Endothelial cell of umbilical vein (primary cell): ENCODE data around the gene IL36RN. TPM values are rescaled to one million over a fixed set of nuclear protein-coding genes. Genes with fewer than 3 reads are reported as not detected.

Experiments
- BruUV-seq: library from RNA; stranded (reverse); fragments of 400-500 nt; replicated peaks from 2 replicates; lab custom pipeline; 2021; lab: Mats Ljungman, UMichigan
- CTCF ChIA-PET: fragments of 300-600, 350-600 bp; sonication (Branson Sonifier 250); formaldehyde crosslinking; loops from one replicate; lab custom pipeline; 2021; ENCODE audit warnings: antibody characterized with exemption, inconsistent platforms; lab: Charles Lee
- POLR2A ChIA-PET: fragments of 300-600, 350-600 bp; sonication (Branson Sonifier 250); formaldehyde crosslinking; loops from one replicate; lab custom pipeline; 2021; ENCODE audit warnings: antibody characterized with exemption, inconsistent platforms; lab: Charles Lee
- DNase-seq: peaks from one replicate; pipeline ENCODE4 v3.0.0-alpha.2; 2011; ENCODE audit warnings: low read depth, low spot score
- FAIRE-seq: peaks from 2 replicates; lab custom pipeline; 2011; peaks lifted over from hg19 to GRCh38; lab: Jason Lieb, UNC
- H2AFZ ChIP-seq: 2 replicates; pipeline ENCODE4 v1.6.0; 2012; ENCODE audit warnings: low read depth, low read length, control low read depth, inconsistent platforms
- H3K27ac ChIP-seq: 2 replicates; pipeline ENCODE4 v1.5.1; 2011; ENCODE audit warnings: low read depth, mild to moderate bottlenecking, control low read depth, low read length, moderate library complexity; ENCODE audit not compliant: insufficient read depth
- H3K27me3 ChIP-seq, 2 experiments: 2 replicates each; pipeline versions ENCODE4 v1.6.0 to v1.6.1; 2011; ENCODE audit warnings: low read length in 2 of 2, mixed read lengths in 1 of 2; ENCODE audit not compliant: control insufficient read depth in 2 of 2, insufficient read depth in 2 of 2
- H3K36me3 ChIP-seq, 2 experiments: 2 replicates in 1 of 2; 3 replicates in 1 of 2; pipeline ENCODE4 v1.5.1; 2011; ENCODE audit warnings: low read length in 2 of 2, mild to moderate bottlenecking in 1 of 2, moderate library complexity in 1 of 2; ENCODE audit not compliant: control insufficient read depth in 2 of 2, insufficient read depth in 2 of 2; ENCODE audit errors: extremely low read depth in 1 of 2
- H3K4me1 ChIP-seq: 3 replicates; pipeline ENCODE4 v1.5.1; 2011; ENCODE audit warnings: mild to moderate bottlenecking, low read length; ENCODE audit not compliant: control insufficient read depth, insufficient read depth; ENCODE audit errors: extremely low read depth
- H3K4me2 ChIP-seq: 2 replicates; pipeline ENCODE4 v1.6.1; 2011; ENCODE audit warnings: low read length, control low read depth, mixed read lengths; ENCODE audit not compliant: insufficient read depth
- H3K4me3 ChIP-seq, 3 experiments: fragments of 200-600 bp in 1 of 3; sonication (generic), shearing (Covaris generic) in 1 of 3; replicated peaks in 1 of 3; 2 replicates each; pipeline ENCODE4 v1.5.1; 2011 to 2016; ENCODE audit warnings: control low read depth in 3 of 3, low read length in 3 of 3, mild to moderate bottlenecking in 2 of 3, inconsistent platforms in 1 of 3, low read depth in 1 of 3, moderate library complexity in 1 of 3; ENCODE audit not compliant: insufficient read depth in 1 of 3
- H3K79me2 ChIP-seq: 2 replicates; pipeline ENCODE4 v1.6.0; 2012; ENCODE audit warnings: low read length, inconsistent platforms; ENCODE audit not compliant: control insufficient read depth, insufficient read depth
- H3K9ac ChIP-seq: replicated peaks from 2 replicates; pipeline ENCODE3; 2011; ENCODE audit warnings: low read length, control low read depth; ENCODE audit not compliant: insufficient read depth; ENCODE audit errors: extremely low read depth
- H3K9me1 ChIP-seq: replicated peaks from 3 replicates; pipeline ENCODE4 v1.6.0; 2011; ENCODE audit warnings: mild to moderate bottlenecking, low read length; ENCODE audit not compliant: control insufficient read depth, insufficient read depth; ENCODE audit errors: extremely low read depth
- H3K9me3 ChIP-seq: replicated peaks from 2 replicates; pipeline ENCODE4 v1.5.1; 2012; ENCODE audit warnings: low read length, inconsistent platforms; ENCODE audit not compliant: control insufficient read depth, insufficient read depth
- H4K20me1 ChIP-seq: replicated peaks from 2 replicates; pipeline ENCODE3; 2011; ENCODE audit warnings: mild to moderate bottlenecking, low read length; ENCODE audit not compliant: control insufficient read depth, insufficient read depth; ENCODE audit errors: extremely low read depth
- CTCF ChIP-seq, 2 donors: IDR thresholded peaks; 1 replicate in 1 of 2; 2 replicates in 1 of 2; pipeline ENCODE4 v1.5.1; 2011; ENCODE audit warnings: low read length in 2 of 2, mild to moderate bottlenecking in 2 of 2, moderate library complexity in 2 of 2, control low read depth in 1 of 2, inconsistent platforms in 1 of 2, low read depth in 1 of 2; ENCODE audit not compliant: insufficient read depth in 1 of 2; ENCODE audit errors: extremely low read depth in 1 of 2
- EZH2 ChIP-seq: IDR thresholded peaks from 2 replicates; pipeline ENCODE4 v1.6.1; 2012; ENCODE audit warnings: borderline replicate concordance, low read depth, mild to moderate bottlenecking, moderate library complexity, low read length, inconsistent platforms; ENCODE audit not compliant: severe bottlenecking
- FOS ChIP-seq: IDR thresholded peaks from 2 replicates; pipeline ENCODE4 v1.6.1; 2011; ENCODE audit warnings: mild to moderate bottlenecking, low read length, moderate library complexity, borderline replicate concordance; ENCODE audit not compliant: insufficient read depth
- GATA2 ChIP-seq: IDR thresholded peaks from 2 replicates; pipeline ENCODE4 v1.7.0; 2011; ENCODE audit warnings: low read depth, mild to moderate bottlenecking, moderate library complexity, mixed read lengths, low read length; ENCODE audit not compliant: insufficient read length, insufficient read depth
- JUN ChIP-seq: IDR thresholded peaks from 2 replicates; pipeline ENCODE4 v1.6.1; 2011; ENCODE audit warnings: borderline replicate concordance, low read depth; ENCODE audit not compliant: insufficient read length, insufficient read depth
- MAX ChIP-seq: IDR thresholded peaks from 2 replicates; pipeline ENCODE4 v1.6.1; 2011; ENCODE audit not compliant: insufficient read depth, insufficient read length
- POLR2AphosphoS5 ChIP-seq: IDR thresholded peaks from 2 replicates; pipeline ENCODE4 v1.6.1; 2012; ENCODE audit warnings: low read depth, mild to moderate bottlenecking, control low read depth, low read length, moderate library complexity; ENCODE audit not compliant: insufficient read depth
- dilution Hi-C: fragments of 300-500 bp; cut with MboI; formaldehyde crosslinking; loops from one replicate; pipeline ENCODE4 v1.15.0; 2019; ENCODE audit warnings: low sequenced_read_pairs; ENCODE audit not compliant: extremely low pct_ligation_motif_present
- intact Hi-C: fragments of 100-400 bp; cut with micrococcal nuclease; formaldehyde crosslinking; loops from one replicate; pipeline ENCODE4 v1.10.0; 2022
- polyA plus RNA-seq, 4 experiments: library from polyadenylated mRNA; depleted of rRNA in 3 of 4; stranded (reverse) in 3 of 4; unstranded in 1 of 4; fragments of >200 nt; gene quantifications; 2 replicates each; pipeline versions ENCODE4 v1.2.1 to v1.2.3, GENCODE V29; 2011 to 2012; ENCODE audit warnings: missing spikeins in 1 of 4
- total RNA-seq: library from RNA; stranded (reverse); gene quantifications from 2 replicates; pipeline ENCODE4 v1.2.3, GENCODE V29; 2021

IL36RN gene
- total and polyA plus RNA-seq, 2 donors (not counting 3 experiments of a cell fraction or from before 2014, with no cell fraction given), result not detected

GRCh38 chr2:113050921-113051895 is 7.8 kb upstream of the IL36RN start:
- no peaks in the 10 kb centered on the region for H4K20me1 ChIP-seq
- H3K9me3 ChIP-seq, result no peaks in the 10 kb centered on the region
- no peak overlapping the region for H3K27ac ChIP-seq
- no peak overlapping the region for H3K9ac ChIP-seq
- intact Hi-C loops (no loop called here), dilution Hi-C loops (no loop called here)
- no peaks in the 10 kb centered on the region for H3K27me3 ChIP-seq
- H3K4me1 ChIP-seq, result no peaks in the 10 kb centered on the region
- CTCF ChIA-PET, result no interaction called here
- FAIRE-seq, result no peak
- no peak overlapping the region for H2AFZ ChIP-seq
- no TSS peak for BruUV-seq
- no peaks in the 10 kb centered on the region for H3K36me3 ChIP-seq
- H3K9me1 ChIP-seq, result no peaks in the 10 kb centered on the region
- TF ChIP-seq FOS (no peak), EZH2 (no peak), CTCF (IDR thresholded peaks at IDR 0.05; ENCODE audit: extremely low read depth in 1 of 2, insufficient read depth in 1 of 2, low read depth in 1 of 2, low read length in 2 of 2) (no peak), MAX (no peak), POLR2AphosphoS5 (no peak), GATA2 (no peak), JUN (no peak)
- no peak overlapping the region for H3K4me3 ChIP-seq
- no peak overlapping the region for H3K4me2 ChIP-seq
- no peak for DNase-seq
- POLR2A ChIA-PET, result no interaction called here
- H3K79me2 ChIP-seq, result no peaks in the 10 kb centered on the region
